HS-27A (cell line): ENCODE measurements around the gene CREB3L2.
"Not testable (repeated sequence)": the region's sequence is repeated elsewhere in the genome, so short reads cannot be mapped to it uniquely, and the experiment has no call there.

Experiments used
- DNase-seq: peaks from one replicate; pipeline ENCODE4 v3.0.0-alpha.2; 2012; ENCODE audit warnings: low read depth, missing footprints

CREB3L2 gene

GRCh38 chr7:138001529-138002095 lies at the start of gene CREB3L2:
Gene CREB3L2 (minus strand): TSS chr7:138002086. CDS start chr7:138001705, 381 bp downstream.
- DNase-seq = no peak

DNA sequence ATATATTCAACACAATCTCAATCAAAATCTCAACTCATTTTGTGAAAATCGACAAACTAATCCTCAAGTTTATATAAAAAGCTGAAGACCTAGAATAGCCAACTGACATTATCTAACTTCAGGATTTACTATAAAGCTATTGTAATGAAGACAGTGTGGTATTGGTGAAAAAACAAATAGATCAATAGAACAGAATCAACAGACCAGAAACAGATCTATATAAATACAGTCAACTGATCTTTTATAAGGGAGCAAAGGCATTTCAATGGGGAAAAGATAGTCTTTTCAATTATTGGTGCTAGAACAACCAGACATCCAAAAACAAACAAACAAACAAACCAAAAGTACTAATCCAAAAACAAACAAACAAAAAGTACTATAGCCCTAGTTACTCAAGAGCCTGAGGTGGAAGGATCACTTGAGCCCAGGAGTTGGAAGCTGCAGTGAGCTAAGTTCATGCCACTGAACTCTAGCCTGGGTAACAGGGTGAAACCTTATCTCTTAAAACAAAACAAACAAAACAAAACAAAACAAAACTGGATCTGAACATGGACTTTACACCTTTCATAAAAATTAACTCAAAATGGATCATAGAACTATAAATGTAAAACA lies 47.7 kb upstream of the CREB3L2 start:
- no peak for DNase-seq

- no peak for DNase-seq
These were observed 46.0 kb upstream of the CREB3L2 start for GRCh38 chr7:138047907-138048306.

- DNase-seq = no peak
These were observed 43.0 kb upstream of the CREB3L2 start for GRCh38 chr7:138044897-138045296.

DNA sequence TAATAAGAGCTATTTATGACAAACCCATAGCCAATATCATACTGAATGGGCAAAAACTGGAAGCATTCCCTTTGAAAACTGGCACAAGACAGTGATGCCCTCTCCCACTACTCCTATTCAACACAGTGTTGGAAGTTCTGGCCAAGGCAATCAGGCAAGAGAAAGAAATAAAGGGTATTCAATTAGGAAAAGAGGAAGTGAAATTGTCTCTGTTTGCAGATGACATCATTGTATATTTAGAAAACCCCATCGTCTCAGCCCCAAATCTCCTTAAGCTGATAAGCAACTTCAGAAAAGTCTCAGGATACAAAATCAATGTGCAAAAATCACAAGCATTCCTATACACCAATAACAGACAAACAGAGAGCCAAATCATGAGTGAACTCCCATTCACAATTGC lies 38.2 kb upstream of the CREB3L2 start:
- not testable (repeated sequence) for DNase-seq

- no peak for DNase-seq
These were observed 34.2 kb upstream of the CREB3L2 start for GRCh38 chr7:138036135-138036534.

DNA sequence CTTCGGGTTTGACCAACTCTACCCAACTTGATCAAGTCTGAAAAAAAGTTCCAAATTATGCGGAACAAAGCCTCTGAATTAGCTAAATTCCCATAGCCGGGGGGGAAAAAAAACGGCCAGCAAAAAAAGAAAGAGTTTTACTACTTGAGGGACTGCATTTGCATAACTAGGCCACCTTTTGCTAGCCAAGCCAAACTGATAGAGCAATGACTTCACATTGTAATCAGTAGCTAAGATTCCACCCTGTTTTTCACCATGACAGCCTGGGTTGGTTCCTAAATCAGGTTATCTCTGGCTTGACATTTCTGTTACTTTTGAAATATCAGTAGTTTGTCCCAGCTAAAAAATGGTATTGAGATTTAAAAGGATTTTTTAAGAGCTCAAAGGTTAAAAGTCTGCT lies 31.4 kb upstream of the CREB3L2 start:
- DNase-seq = no peak

GRCh38 chr7:138032770-138033169 lies 30.9 kb upstream of the CREB3L2 start:
- DNase-seq = no peak

GRCh38 chr7:138032186-138032585 lies 30.3 kb upstream of the CREB3L2 start:
- no peak for DNase-seq

GRCh38 chr7:138030679-138031351 lies 28.9 kb upstream of the CREB3L2 start:
- DNase-seq = no peak

DNA sequence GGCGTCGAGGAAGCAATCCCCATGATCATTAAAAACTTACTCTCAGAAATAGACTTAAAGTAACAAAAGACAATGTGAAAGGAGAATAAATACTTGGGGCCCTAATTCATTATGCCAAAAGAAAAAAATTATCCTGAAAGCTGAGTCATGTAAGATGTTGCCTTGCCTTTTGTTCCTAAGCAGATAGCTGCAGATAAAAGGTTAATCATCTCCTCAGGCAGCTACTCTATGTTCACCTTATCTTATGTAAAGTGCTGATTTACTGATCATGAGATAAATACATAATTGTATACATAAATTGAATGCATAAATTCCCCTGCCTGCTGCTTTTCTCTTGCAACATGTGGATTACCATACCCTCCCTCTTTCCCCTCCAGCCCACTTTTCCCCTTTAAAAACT lies 28.1 kb upstream of the CREB3L2 start:
- DNase-seq = no peak

DNA sequence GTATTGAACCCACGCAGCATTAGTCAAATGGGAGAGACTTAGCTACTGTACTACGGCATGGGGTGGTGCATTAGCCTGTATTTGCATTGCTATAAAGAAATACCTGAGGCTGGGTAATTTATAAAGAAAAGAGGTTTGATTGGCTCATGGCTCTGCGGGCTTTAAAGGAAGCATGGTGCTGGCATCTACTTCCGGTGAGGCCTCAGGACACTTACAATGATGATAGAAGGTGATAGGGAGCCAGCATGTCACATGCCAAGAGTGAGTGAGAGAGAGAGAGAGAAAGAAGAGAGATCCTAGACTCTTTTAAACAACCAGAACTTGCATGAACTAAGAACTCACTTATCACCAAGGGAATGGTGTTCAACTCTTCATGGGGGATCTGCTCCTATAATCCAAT lies 27.2 kb upstream of the CREB3L2 start:
- DNase-seq = no peak

- DNase-seq = no peak
These were observed 25.2 kb upstream of the CREB3L2 start for GRCh38 chr7:138027100-138027499.

DNA sequence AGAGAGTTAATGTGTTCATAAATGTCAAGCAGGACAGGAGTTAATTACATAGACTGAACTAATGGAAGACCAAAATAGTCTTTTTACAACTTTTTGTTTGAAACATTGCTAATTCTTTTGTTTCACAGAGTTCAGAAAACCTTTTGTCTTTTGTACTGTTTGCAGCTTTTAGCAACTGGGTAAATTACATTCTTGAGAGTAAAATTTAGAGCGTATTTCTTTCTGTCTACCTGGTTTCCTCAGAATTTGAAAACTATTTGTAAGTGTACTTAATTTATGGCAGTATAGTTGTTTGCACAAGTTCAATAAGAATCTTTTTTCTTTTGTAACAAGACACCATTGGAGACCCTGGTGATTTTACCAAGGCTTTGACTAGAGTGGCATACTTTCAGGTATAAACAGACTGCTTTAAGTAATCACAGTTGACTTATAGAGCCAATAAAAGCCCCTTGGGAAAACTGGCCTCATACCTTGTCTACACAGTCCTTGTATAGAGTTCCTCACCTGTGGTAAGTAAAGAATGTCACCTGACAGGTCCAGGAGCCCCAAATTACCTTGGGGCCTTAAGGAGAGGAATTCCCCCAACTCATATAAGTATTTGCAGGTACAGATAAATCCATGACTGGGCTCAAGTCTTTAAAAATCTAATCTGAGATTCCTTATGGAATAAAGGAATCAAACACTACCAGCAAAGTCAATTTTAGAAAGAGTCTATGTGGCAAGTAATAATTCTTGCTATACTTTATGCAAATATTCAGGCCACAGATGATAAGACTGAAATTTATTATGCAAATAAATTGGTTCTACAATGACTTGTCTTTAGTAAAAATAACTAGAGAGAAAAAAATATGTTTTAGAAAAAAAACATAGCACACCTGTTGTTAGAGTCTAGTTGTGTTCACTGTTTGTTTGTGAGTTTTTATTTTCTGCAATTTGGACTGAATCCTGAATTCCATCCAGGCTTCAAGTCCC lies 23.6 kb upstream of the CREB3L2 start:
- no peak for DNase-seq

- no peak for DNase-seq
These were observed 22.9 kb upstream of the CREB3L2 start for GRCh38 chr7:138024765-138025164.

GRCh38 chr7:138024343-138024691 lies 22.4 kb upstream of the CREB3L2 start:
- DNase-seq = no peak

GRCh38 chr7:138023618-138024342 lies 21.9 kb upstream of the CREB3L2 start:
- no peak for DNase-seq

GRCh38 chr7:138021889-138022288 lies 20.0 kb upstream of the CREB3L2 start:
- DNase-seq = no peak

DNA sequence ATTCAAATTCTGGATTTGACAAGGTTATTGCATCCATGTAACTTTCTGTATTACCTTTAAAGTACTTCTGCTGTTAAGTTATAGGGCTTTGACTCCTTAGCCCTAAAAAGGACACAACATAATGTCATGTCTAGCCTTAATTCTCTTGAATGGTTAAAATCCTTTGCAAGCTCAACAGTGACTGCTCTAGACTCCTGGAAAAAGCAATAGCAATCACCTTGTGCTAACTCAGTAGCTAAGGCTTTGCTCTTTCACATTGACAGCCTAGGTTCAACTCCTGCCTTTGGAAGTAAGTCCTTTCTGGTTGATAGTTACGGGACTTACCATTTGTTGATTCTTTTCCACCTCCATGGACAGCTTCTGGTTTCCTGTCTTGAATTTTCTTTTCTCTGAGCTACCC lies 16.1 kb upstream of the CREB3L2 start:
- DNase-seq = no peak

DNA sequence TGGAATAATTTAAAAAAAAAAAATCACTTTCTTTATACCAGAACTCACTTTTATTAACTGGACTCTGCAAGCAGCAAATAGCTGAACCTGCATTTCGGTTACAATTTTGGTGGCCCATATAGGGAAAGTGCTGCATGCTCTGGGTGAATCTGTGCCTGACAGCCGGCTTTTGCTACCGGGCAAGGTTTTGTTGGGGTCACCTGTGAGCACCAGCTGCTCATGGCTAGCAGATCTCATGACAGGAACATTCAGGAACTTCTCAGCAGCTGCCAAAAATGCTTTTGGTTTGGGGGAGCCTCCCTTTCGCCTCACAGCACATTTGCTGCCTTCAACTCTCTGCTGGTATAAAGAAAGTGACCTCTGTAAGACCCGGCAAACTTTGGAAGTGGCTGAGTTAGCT lies 13.2 kb upstream of the CREB3L2 start:
- no peak for DNase-seq

- DNase-seq = no peak
These were observed 12.8 kb upstream of the CREB3L2 start for GRCh38 chr7:138014686-138015085.

GRCh38 chr7:138014201-138014600 lies 12.3 kb upstream of the CREB3L2 start:
- DNase-seq = not testable (repeated sequence)
